ENCODE data around the gene FAM13C.

Gene FAM13C

DNA sequence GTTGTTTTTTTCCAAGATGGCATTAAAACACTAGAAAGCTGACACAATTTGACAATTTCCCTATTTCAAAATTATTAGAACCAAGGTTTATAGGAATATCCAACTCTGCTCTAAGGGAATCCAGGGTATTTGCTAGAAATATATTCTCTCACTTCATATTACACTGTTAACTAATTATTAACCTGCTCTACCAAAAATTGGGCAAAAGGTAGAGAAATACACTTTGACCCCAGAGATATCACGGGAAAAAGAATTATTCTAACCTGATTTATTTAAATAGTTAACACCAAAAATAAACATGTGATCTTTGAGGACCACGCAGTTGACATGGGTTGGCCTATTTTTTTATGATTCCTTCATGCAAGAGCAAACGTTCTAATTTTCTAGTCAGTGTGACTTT is 21.6 kb upstream of the FAM13C start:
- H3K27ac ChIP-seq (ENCODE audit: low read depth, low read length): no peak overlapping the region
- no peak overlapping the region for H3K4me3 ChIP-seq (ENCODE audit: low read depth, low read length)
- H3K36me3 ChIP-seq (ENCODE audit: control insufficient read depth, insufficient read depth, low read length): no peaks in the 10 kb centered on the region
- no peaks in the 10 kb centered on the region for H3K9me3 ChIP-seq (ENCODE audit: control insufficient read depth, insufficient read depth, low read length)
- H3K27me3 ChIP-seq (ENCODE audit: control insufficient read depth, insufficient read depth, low read length): no peaks in the 10 kb centered on the region
- no peak overlapping the region for H3K9ac ChIP-seq (ENCODE audit: low read depth, low read length)
- no peaks in the 10 kb centered on the region for H3K4me1 ChIP-seq (ENCODE audit: control insufficient read depth, insufficient read depth, low read length)

DNA sequence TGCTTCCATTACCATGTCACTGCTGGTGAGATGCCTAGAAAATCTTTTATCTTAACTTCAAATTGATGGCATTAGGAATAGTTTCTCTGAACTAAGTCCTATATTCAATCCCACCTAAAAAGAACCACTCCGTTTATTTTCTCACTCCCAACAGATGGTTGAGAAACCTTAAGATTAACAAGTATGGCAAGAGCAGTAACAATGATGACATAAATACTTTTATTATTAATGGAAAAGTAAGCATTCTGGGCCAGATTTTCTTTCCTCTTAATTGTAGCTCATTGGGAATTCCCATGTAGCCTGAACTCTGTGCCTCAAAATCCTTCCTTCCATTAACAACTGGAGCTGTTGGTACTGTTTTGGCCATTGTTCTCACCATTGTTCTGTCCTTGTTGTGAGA is 21.1 kb upstream of the FAM13C start:
- Histone ChIP-seq H3K9ac (ENCODE audit: low read depth, low read length) (no peak overlapping the region), H3K36me3 (ENCODE audit: control insufficient read depth, insufficient read depth, low read length) (no peaks in the 10 kb centered on the region), H3K27me3 (ENCODE audit: control insufficient read depth, insufficient read depth, low read length) (no peaks in the 10 kb centered on the region), H3K4me3 (ENCODE audit: low read depth, low read length) (no peak overlapping the region), H3K9me3 (ENCODE audit: control insufficient read depth, insufficient read depth, low read length) (no peaks in the 10 kb centered on the region), H3K4me1 (ENCODE audit: control insufficient read depth, insufficient read depth, low read length) (no peaks in the 10 kb centered on the region), H3K27ac (ENCODE audit: low read depth, low read length) (no peak overlapping the region)

DNA sequence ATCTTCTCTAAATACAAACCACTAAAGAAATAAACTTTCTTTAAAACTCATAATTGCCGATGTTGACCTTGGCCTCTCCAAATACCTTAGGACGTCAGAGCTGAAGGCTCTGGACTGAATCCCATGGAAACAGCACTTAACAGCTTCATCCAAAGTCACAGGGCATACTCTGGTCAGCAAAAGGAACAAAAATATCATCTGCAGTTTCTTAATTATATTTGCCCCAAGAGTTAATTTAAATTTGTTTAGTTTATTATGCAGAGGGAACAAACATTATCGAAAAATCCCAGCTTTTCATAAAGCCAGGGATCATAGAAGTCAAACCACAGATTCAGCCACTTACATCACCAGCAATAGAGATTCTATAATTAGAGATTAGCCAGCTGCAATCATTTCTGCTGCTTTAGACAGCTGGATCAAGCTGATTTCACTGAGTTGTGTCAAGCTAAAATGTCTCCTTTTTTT is 20.5 kb upstream of the FAM13C start:
- Histone ChIP-seq H3K27ac (ENCODE audit: low read depth, low read length) (no peak overlapping the region), H3K9me3 (ENCODE audit: control insufficient read depth, insufficient read depth, low read length) (no peaks in the 10 kb centered on the region), H3K9ac (ENCODE audit: low read depth, low read length) (no peak overlapping the region), H3K4me3 (ENCODE audit: low read depth, low read length) (no peak overlapping the region), H3K27me3 (ENCODE audit: control insufficient read depth, insufficient read depth, low read length) (no peaks in the 10 kb centered on the region), H3K36me3 (ENCODE audit: control insufficient read depth, insufficient read depth, low read length) (no peaks in the 10 kb centered on the region), H3K4me1 (ENCODE audit: control insufficient read depth, insufficient read depth, low read length) (no peaks in the 10 kb centered on the region)

DNA sequence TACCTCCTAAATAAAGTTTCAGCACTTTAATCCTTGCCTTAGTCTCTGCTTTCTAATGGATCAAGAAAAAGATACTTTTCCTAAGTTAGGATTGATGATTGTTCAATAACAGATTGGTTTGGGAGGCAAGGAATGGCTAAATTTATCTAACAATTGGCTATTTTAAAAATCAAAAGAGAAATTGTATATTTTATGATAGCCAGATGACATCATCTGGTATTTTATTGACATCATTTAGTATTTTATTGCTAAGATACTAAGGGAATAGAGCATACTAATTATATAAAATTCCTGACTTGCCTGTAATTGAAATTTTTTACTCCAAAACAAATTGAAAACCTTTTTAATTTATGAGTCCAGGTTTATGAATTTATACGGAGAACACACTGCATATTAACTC is 19.3 kb upstream of the FAM13C start:
- Histone ChIP-seq H3K4me1 (ENCODE audit: control insufficient read depth, insufficient read depth, low read length) (peaks cover 4% of the 10 kb centered on the region; the same call in 1 of the 2 replicates), H3K36me3 (ENCODE audit: control insufficient read depth, insufficient read depth, low read length) (no peaks in the 10 kb centered on the region), H3K9ac (ENCODE audit: low read depth, low read length) (no peak overlapping the region)

DNA sequence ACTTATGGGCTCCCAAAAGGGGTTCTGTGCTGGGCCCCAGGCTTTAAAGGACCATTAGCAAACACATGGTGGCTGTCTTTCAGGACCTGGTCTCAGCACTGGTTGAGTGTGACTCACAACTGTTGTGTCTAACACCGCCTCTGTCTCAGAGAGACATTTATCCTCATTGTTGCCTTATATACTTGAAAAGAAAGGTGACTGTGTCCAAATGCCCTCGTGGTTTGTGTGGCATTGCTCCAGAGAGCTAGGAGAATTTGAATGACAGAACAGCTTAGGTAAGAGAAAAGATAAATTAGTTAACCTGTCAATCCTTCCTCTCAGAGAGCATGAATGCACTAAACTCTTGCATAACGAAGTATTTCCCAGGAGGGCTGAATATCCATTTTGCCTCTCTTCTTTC is 14.5 kb upstream of the FAM13C start:
- H3K9me3 ChIP-seq (ENCODE audit: control insufficient read depth, insufficient read depth, low read length): no peaks in the 10 kb centered on the region
- no peak overlapping the region for H3K4me3 ChIP-seq (ENCODE audit: low read depth, low read length)
- H3K27me3 ChIP-seq (ENCODE audit: control insufficient read depth, insufficient read depth, low read length): no peaks in the 10 kb centered on the region
- no peaks in the 10 kb centered on the region for H3K36me3 ChIP-seq (ENCODE audit: control insufficient read depth, insufficient read depth, low read length)
- peaks cover 5% of the 10 kb centered on the region; the same call in 1 of the 2 replicates for H3K4me1 ChIP-seq (ENCODE audit: control insufficient read depth, insufficient read depth, low read length)
- H3K9ac ChIP-seq (ENCODE audit: low read depth, low read length): no peak overlapping the region
- H3K27ac ChIP-seq (ENCODE audit: low read depth, low read length): no peak overlapping the region

More for the DNA sequence above, 19.3 kb upstream of the FAM13C start:
- H3K27ac ChIP-seq (ENCODE audit: low read depth, low read length): no peak overlapping the region
- no peaks in the 10 kb centered on the region for H3K9me3 ChIP-seq (ENCODE audit: control insufficient read depth, insufficient read depth, low read length)
- H3K4me3 ChIP-seq (ENCODE audit: low read depth, low read length): no peak overlapping the region
- H3K27me3 ChIP-seq (ENCODE audit: control insufficient read depth, insufficient read depth, low read length): no peaks in the 10 kb centered on the region

DNA sequence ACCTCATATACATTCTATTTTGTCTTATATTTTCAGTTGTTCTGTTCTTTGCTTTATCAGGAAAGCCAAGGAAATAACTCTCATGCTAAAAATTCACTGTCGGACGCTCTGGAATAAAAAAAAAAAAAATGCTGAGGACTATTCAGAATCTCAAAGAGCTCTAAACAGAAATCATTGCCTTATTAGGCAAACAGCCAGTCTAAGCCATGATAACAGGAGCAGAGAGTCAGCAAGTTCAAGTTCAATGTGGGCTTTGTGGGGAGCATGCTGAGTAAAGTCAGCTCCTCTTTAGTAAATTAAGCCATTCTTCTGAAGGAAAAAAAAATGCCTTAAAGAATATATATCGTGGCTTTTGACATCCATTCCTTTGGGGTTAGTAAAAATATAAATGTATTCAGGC is 13.6 kb upstream of the FAM13C start:
- Histone ChIP-seq H3K27ac (ENCODE audit: low read depth, low read length) (no peak overlapping the region), H3K4me1 (ENCODE audit: control insufficient read depth, insufficient read depth, low read length) (peaks cover 5% of the 10 kb centered on the region; the same call in 1 of the 2 replicates), H3K36me3 (ENCODE audit: control insufficient read depth, insufficient read depth, low read length) (no peaks in the 10 kb centered on the region), H3K9ac (ENCODE audit: low read depth, low read length) (no peak overlapping the region), H3K4me3 (ENCODE audit: low read depth, low read length) (no peak overlapping the region), H3K9me3 (ENCODE audit: control insufficient read depth, insufficient read depth, low read length) (no peaks in the 10 kb centered on the region), H3K27me3 (ENCODE audit: control insufficient read depth, insufficient read depth, low read length) (no peaks in the 10 kb centered on the region)

DNA sequence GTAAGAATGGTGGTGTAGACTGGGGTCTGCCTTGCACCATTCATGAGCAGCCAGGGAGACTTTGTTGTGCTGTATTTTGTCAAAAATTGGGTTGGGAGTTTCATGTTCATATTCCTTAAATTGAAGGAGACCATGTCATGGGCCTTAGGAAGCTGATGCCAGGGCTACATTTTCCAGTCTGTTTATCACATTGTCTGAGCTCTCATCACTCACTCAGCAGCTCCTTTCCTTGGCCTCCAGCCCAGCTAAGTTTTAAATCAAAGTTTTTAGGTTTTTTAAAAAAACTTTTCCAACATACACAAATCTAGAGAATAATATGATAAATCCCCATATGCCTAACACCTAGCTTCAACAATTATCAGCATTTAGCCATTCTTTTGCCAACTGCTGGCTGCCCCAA is 12.6 kb upstream of the FAM13C start:
- Histone ChIP-seq H3K9ac (ENCODE audit: low read depth, low read length) (no peak overlapping the region), H3K36me3 (ENCODE audit: control insufficient read depth, insufficient read depth, low read length) (no peaks in the 10 kb centered on the region), H3K9me3 (ENCODE audit: control insufficient read depth, insufficient read depth, low read length) (no peaks in the 10 kb centered on the region), H3K27me3 (ENCODE audit: control insufficient read depth, insufficient read depth, low read length) (no peaks in the 10 kb centered on the region), H3K4me1 (ENCODE audit: control insufficient read depth, insufficient read depth, low read length) (peaks cover 5% of the 10 kb centered on the region; the same call in 1 of the 2 replicates), H3K27ac (ENCODE audit: low read depth, low read length) (no peak overlapping the region), H3K4me3 (ENCODE audit: low read depth, low read length) (no peak overlapping the region)

DNA sequence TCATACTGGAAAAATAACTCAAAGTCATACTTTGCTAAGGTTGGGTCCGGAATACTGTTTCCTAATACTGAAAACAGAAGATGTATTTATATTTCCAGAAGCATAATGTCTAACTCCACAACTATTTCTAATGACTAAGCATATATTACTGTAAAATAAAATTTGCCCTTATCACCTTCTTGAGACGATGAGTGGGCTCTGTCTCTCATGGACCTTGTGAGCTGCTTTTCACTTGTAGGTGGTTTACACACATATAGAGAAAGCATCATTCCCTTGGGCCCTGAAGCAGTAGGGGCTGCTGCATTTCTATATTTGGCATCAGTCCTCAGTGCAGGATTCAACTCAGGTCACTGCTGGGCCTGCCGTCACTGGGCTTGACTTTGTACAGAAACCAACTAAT is 10.7 kb upstream of the FAM13C start:
- Histone ChIP-seq H3K36me3 (ENCODE audit: control insufficient read depth, insufficient read depth, low read length) (no peaks in the 10 kb centered on the region), H3K27ac (ENCODE audit: low read depth, low read length) (no peak overlapping the region), H3K9me3 (ENCODE audit: control insufficient read depth, insufficient read depth, low read length) (no peaks in the 10 kb centered on the region), H3K4me3 (ENCODE audit: low read depth, low read length) (no peak overlapping the region), H3K4me1 (ENCODE audit: control insufficient read depth, insufficient read depth, low read length) (peaks cover 5% of the 10 kb centered on the region; the same call in 1 of the 2 replicates), H3K27me3 (ENCODE audit: control insufficient read depth, insufficient read depth, low read length) (no peaks in the 10 kb centered on the region), H3K9ac (ENCODE audit: low read depth, low read length) (no peak overlapping the region)

DNA sequence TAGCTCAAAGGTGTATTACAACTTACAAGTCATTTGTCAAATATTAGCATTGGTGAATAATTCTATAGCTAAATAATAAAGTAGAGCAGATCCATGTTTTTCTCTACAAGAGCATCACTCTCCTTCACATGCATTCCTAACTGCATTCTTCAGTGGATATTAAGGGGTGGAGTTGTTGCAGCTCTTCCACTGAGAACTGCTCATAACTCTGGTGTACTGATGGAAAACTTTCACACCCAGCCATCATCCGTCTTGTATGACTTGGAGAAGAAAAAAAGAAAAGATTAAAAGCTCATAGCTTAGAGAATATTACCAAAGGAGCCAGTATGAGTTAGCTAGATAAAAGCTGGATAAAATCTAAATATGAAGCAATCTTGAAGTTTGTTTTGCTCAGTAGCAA is 10.2 kb upstream of the FAM13C start:
- Histone ChIP-seq H3K36me3 (ENCODE audit: control insufficient read depth, insufficient read depth, low read length) (no peaks in the 10 kb centered on the region), H3K4me1 (ENCODE audit: control insufficient read depth, insufficient read depth, low read length) (peaks cover 5% of the 10 kb centered on the region; the same call in 1 of the 2 replicates), H3K9me3 (ENCODE audit: control insufficient read depth, insufficient read depth, low read length) (no peaks in the 10 kb centered on the region), H3K9ac (ENCODE audit: low read depth, low read length) (no peak overlapping the region), H3K27ac (ENCODE audit: low read depth, low read length) (no peak overlapping the region), H3K4me3 (ENCODE audit: low read depth, low read length) (no peak overlapping the region), H3K27me3 (ENCODE audit: control insufficient read depth, insufficient read depth, low read length) (no peaks in the 10 kb centered on the region)

DNA sequence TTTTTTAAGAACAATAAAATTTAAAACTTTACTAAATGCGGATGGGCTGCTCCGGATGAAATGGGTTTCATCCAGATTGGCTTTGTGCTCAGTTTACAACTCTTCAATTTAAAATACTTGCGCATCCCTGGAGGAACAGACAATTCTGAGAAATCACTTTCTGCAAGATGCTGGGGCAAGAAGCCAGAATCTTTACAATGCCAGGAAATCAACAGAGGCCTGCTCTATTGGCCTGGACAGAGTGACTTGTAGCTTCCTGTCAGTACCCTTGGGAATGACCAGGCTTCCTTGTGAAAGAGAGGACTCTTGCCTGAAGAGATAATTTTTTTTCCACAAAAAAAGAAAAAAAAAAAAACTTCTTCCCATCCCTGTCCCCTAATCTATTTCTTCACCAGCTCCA is 3.9 kb upstream of the FAM13C start:
- H3K27me3 ChIP-seq (ENCODE audit: control insufficient read depth, insufficient read depth, low read length): peaks cover 35% of the 10 kb centered on the region
- H3K36me3 ChIP-seq (ENCODE audit: control insufficient read depth, insufficient read depth, low read length): no peaks in the 10 kb centered on the region
- H3K9me3 ChIP-seq (ENCODE audit: control insufficient read depth, insufficient read depth, low read length): no peaks in the 10 kb centered on the region
- no peak overlapping the region for H3K4me3 ChIP-seq (ENCODE audit: low read depth, low read length)
- no peak overlapping the region for H3K9ac ChIP-seq (ENCODE audit: low read depth, low read length)
- H3K27ac ChIP-seq (ENCODE audit: low read depth, low read length): no peak overlapping the region
- peaks cover 10% of the 10 kb centered on the region for H3K4me1 ChIP-seq (ENCODE audit: control insufficient read depth, insufficient read depth, low read length)

DNA sequence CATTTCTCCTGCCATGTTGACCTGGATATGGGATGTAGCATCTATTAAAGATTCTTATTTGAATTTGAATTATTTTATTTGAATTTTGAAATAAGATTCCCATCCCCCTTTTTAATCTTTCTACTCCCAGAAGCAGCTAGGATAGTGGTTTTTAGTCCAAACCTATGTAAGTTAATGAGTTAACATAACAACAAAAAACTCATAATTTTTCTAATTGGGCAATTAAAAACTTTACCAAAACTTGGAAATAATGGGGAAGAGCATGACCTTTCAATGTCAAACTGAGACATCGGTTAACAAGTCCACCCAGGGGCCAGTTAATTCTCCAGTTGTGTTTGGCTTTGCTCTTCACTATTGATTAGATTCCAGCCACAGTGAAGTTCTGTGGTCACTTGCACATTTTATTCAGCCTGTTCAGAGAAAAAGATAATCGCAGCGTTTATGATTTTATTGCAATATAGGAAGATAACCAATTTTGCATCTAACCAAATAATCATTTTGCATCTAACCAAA is 1.2 kb upstream of the FAM13C start:
- Histone ChIP-seq H3K27ac (ENCODE audit: low read depth, low read length) (no peak overlapping the region), H3K9me3 (ENCODE audit: control insufficient read depth, insufficient read depth, low read length) (no peaks in the 10 kb centered on the region), H3K9ac (ENCODE audit: low read depth, low read length) (no peak overlapping the region), H3K4me1 (ENCODE audit: control insufficient read depth, insufficient read depth, low read length) (peaks cover 10% of the 10 kb centered on the region), H3K27me3 (ENCODE audit: control insufficient read depth, insufficient read depth, low read length) (peaks cover 46% of the 10 kb centered on the region), H3K4me3 (ENCODE audit: low read depth, low read length) (no peak overlapping the region), H3K36me3 (ENCODE audit: control insufficient read depth, insufficient read depth, low read length) (no peaks in the 10 kb centered on the region)
